Measurements from ENCODE around the gene LHX5. TPM values are rescaled to one million over a fixed set of nuclear protein-coding genes. Genes with fewer than 3 reads are reported as not detected.

The LHX5 gene
- total RNA-seq, 4 donors from 2014 or later = not detected

- Histone ChIP-seq H3K27me3 (peaks cover 39 to 98% (median 62%) of the 10 kb centered on the region in 4 donors), H3K9me3 (no peaks in the 10 kb centered on the region), H3K27ac (no peak overlapping the region), H3K36me3 (no peaks in the 10 kb centered on the region), H3K4me1 (peaks cover 20 to 63% (median 40%) of the 10 kb centered on the region in 3 donors), H3K4me3 (peak overlapping the region in 2 of 4 donors; percentile 22 to 55)
- WGBS, 2 donors = 1 to 4% methylated on average over 13 to 33 of the region's 64 CpGs
- DNase-seq = no peak
- intact Hi-C loops (cut with DNase I) = loop anchor here (10.0 kb wide), 1 partner anchor 450 kb away; no protein-coding TSS in a partner anchor
- TF ChIP-seq CTCF (IDR thresholded peaks at IDR 0.05) (no peak), POLR2A (IDR thresholded peaks at IDR 0.05) (no peak)
Measured at GRCh38 chr12:113464852-113465719, 6.6 kb downstream of the LHX5 start.

- Histone ChIP-seq H3K27ac (no peak overlapping the region), H3K27me3 (peaks cover 39 to 98% (median 57%) of the 10 kb centered on the region in 4 donors), H3K4me1 (peaks cover 20 to 63% (median 40%) of the 10 kb centered on the region in 3 donors), H3K9me3 (no peaks in the 10 kb centered on the region), H3K4me3 (peak overlapping the region in 2 of 4 donors; percentile 35 to 55), H3K36me3 (no peaks in the 10 kb centered on the region)
- 0% methylated on average over 1 to 2 of the region's 16 CpGs for WGBS, 2 donors
- no peak for DNase-seq
- TF ChIP-seq POLR2A (IDR thresholded peaks at IDR 0.05) = no peak
- TF ChIP-seq CTCF (IDR thresholded peaks at IDR 0.05) = no peak
- intact Hi-C loops (cut with DNase I) = loop anchor here (10.0 kb wide), 1 partner anchor 450 kb away; no protein-coding TSS in a partner anchor
Measured at GRCh38 chr12:113464452-113464775, 7.3 kb downstream of the LHX5 start.

DNA sequence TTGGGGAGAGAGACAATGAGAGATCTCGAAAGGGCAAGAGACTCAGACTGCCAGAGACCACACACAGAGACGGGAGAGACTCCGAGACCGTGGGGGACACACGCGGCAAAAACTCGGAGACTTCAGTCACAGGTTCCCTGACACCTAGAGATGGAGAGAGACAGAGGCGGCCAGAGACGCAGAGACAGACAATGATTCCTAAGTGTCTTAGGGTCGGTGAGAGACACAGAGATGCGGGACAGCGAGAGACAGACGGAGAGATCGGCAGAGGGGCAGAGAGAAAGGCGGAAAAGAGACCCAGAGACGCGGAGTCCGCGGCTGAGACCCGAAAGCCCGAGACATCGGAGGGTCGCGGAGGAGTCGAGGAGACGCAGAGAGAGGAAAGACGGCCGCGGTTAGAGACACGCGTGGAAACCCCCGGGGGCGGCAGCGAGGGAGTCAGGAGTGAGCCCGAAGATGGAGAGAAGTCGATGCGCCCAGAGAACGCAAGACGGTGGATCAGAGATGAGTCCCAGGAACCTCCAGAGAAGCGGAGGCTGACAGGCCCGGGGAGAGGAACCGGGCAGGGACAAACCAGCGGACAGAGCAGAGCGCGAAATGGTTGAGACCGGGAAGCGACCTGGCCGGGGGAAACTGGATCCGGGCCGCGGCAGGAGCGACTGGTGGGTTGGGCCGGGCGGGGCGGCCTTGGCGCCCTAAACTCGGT is 7.8 kb downstream of the LHX5 start:
- no peaks in the 10 kb centered on the region for H3K9me3 ChIP-seq
- intact Hi-C loops (cut with DNase I) = loop anchor here (10.0 kb wide), 1 partner anchor 451 kb away; no protein-coding TSS in a partner anchor
- H3K27me3 ChIP-seq = peaks cover 39 to 98% (median 53%) of the 10 kb centered on the region in 4 donors
- H3K4me3 ChIP-seq = peak overlapping the region in 2 of 4 donors; percentile 35 to 55
- TF ChIP-seq CTCF (IDR thresholded peaks at IDR 0.05) (no peak), POLR2A (IDR thresholded peaks at IDR 0.05) (no peak)
- no peak overlapping the region for H3K27ac ChIP-seq
- 5 to 12% methylated on average over 43 to 48 of the region's 57 CpGs for WGBS, 2 donors
- DNase-seq = no peak
- no peaks in the 10 kb centered on the region for H3K36me3 ChIP-seq
- H3K4me1 ChIP-seq = peaks cover 20 to 63% (median 40%) of the 10 kb centered on the region in 3 donors

DNA sequence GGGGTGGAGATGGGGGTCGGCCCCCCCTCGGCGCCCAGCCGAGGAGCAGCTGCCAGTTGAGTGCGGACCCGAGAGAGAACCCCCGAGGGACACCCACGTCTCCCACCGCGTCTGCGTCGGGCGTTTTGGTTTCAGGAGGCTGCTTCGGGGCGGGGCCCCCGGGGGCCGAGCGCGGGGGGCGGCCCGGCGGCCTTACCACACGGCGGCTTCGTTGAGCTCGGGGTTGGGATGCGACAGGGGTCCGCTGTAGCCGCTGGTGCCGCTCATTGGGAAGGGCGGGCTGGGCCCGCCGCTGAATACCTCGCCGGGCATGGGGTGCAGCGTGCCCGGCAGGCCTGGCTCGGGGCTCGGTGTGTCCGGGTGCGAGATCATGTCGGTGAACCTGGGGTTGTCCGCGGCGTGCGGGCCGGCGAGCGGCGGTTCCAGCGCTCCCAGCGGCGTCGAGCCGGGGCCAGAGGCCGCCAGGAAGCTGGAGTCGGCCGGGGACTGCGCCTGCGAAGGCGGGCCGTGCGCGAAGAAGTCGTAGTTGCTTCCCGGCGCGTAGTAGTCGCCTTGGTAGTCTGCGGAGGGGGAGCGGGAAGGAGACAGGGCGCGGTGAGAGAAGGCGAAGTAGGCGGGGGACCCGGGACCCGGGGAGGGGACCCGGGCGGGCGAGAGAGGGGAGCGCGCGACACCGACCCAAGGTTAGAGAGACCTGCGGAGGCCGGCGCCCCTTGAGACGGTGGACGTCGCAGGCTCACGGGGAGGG is 8.5 kb downstream of the LHX5 start:
- WGBS, 2 donors = 6 to 22% methylated on average over 12 to 23 of the region's 91 CpGs
- TF ChIP-seq POLR2A (IDR thresholded peaks at IDR 0.05) (no peak), CTCF (IDR thresholded peaks at IDR 0.05) (no peak)
- Histone ChIP-seq H3K27ac (no peak overlapping the region), H3K4me3 (peak overlapping the region in 3 of 4 donors; percentile 13 to 55 (median 35)), H3K36me3 (no peaks in the 10 kb centered on the region), H3K27me3 (peaks cover 35 to 98% (median 50%) of the 10 kb centered on the region in 4 donors), H3K4me1 (peaks cover 20 to 59% (median 38%) of the 10 kb centered on the region in 3 donors), H3K9me3 (no peaks in the 10 kb centered on the region)
- no peak for DNase-seq
- intact Hi-C loops (cut with DNase I) = loop anchor here (10.0 kb wide), 1 partner anchor 452 kb away; no protein-coding TSS in a partner anchor

Measured in esophagus squamous epithelium (tissue), 5 donors.